Measurements from ENCODE around the gene AP1G2. TPM values are rescaled to one million over a fixed set of nuclear protein-coding genes. Genes with fewer than 3 reads are reported as not detected.

AP1G2 gene
- total and polyA plus RNA-seq, 2 of the 13 experiments (the other 11 are each of a cell fraction or from before 2014, with no cell fraction given), result 96.9 to 611 TPM

- peak; percentile 3; the same call in 1 of the 2 replicates for TF ChIP-seq PAXIP1 (CRISPR knock-in tag; conservative IDR thresholded peaks at IDR 0.05)
- no peak for TF ChIP-seq ZNF563 (CRISPR knock-in tag; IDR thresholded peaks at IDR 0.05)
- TF ChIP-seq ATF4 (CRISPR knock-in tag; IDR thresholded peaks at IDR 0.05), result no peak
- 0 out of 2 replicates have a peak, but pooled peaks have one; percentile 68 for TF ChIP-seq SNAPC5 (CRISPR knock-in tag; IDR thresholded peaks at IDR 0.05; ENCODE audit: borderline replicate concordance)
- TF ChIP-seq KLF13 (CRISPR knock-in tag; IDR thresholded peaks at IDR 0.05), result 0 out of 2 replicates have a peak, but pooled peaks have one; percentile 36
- no peak for TF ChIP-seq JARID2 (CRISPR knock-in tag; IDR thresholded peaks at IDR 0.05; ENCODE audit: insufficient replicate concordance)
- no peak for TF ChIP-seq CC2D1A (CRISPR knock-in tag; IDR thresholded peaks at IDR 0.05)
- TF ChIP-seq EED (CRISPR knock-in tag; IDR thresholded peaks at IDR 0.05), result no peak
- TF ChIP-seq ZFX (CRISPR knock-in tag; IDR thresholded peaks at IDR 0.05; ENCODE audit: low read depth), result no peak
- TF ChIP-seq TP53 (CRISPR knock-in tag; conservative IDR thresholded peaks at IDR 0.05), result no peak
- no peak for TF ChIP-seq ONECUT2 (CRISPR knock-in tag; IDR thresholded peaks at IDR 0.05)
- no peak for TF ChIP-seq ZNF597 (CRISPR knock-in tag; IDR thresholded peaks at IDR 0.05)
- no peak for TF ChIP-seq RORA (CRISPR knock-in tag; IDR thresholded peaks at IDR 0.05)
- peak; percentile 87 for TF ChIP-seq CTCF (CRISPR knock-in tag; IDR thresholded peaks at IDR 0.05)
- 0 out of 2 replicates have a peak, but pooled peaks have one; percentile 40 for TF ChIP-seq THAP11 (CRISPR knock-in tag; IDR thresholded peaks at IDR 0.05)
- TF ChIP-seq ZUFSP (CRISPR knock-in tag; IDR thresholded peaks at IDR 0.05; ENCODE audit: borderline replicate concordance), result no peak
- no peak for TF ChIP-seq TFDP1 (CRISPR knock-in tag; IDR thresholded peaks at IDR 0.05; ENCODE audit: borderline replicate concordance)
- TF ChIP-seq HES4 (CRISPR knock-in tag; IDR thresholded peaks at IDR 0.05; ENCODE audit: borderline replicate concordance), result no peak
These were observed 1.2 kb upstream of the AP1G2 start (continued) for GRCh38 chr14:23568600-23569331.
